HCT116 (cell line): Measurements from ENCODE around the gene RIBC2. TPM values are rescaled to one million over a fixed set of nuclear protein-coding genes. Genes with fewer than 3 reads are reported as not detected.

ENCODE experiments used
- ATAC-seq: fragments of 200-7000 bp; cut with Tn5 transposase; 2 replicates; pipeline ENCODE4 v1.9.1; 2020; ENCODE audit warnings: mild to moderate bottlenecking, moderate library complexity
- BruUV-seq: library from RNA; stranded (reverse); fragments of 400-500 nt; replicated peaks from 2 replicates; lab custom pipeline; 2021; lab: Mats Ljungman, UMichigan
- CTCF ChIA-PET: fragments of 300-600 bp; sonication (Branson Sonifier 250); formaldehyde crosslinking; loops from one replicate; lab custom pipeline; 2021; ENCODE audit warnings: antibody characterized with exemption; lab: Charles Lee
- POLR2A ChIA-PET: fragments of 300-600, 350-600 bp; sonication (Branson Sonifier 250); formaldehyde crosslinking; loops from one replicate; lab custom pipeline; 2021; ENCODE audit warnings: antibody characterized with exemption; lab: Charles Lee
- RAD21 ChIA-PET, 2 experiments: fragments of 300-600 bp; sonication (Branson Sonifier 250); formaldehyde crosslinking; loops; one replicate each; lab custom pipeline; 2023; ENCODE audit warnings: low total read pairs in 2 of 2; ENCODE audit not compliant: uncharacterized antibody in 2 of 2, unreplicated experiment in 2 of 2, low non-redundant PET in 1 of 2; lab: Charles Lee
- DNase-seq: peaks from one replicate; pipeline ENCODE4 v3.0.0-alpha.2; 2010; ENCODE audit warnings: low read depth, low spot score
- H2AFZ ChIP-seq: fragments of 200-600 bp; shearing (Covaris generic), sonication (generic); 2 replicates; pipeline ENCODE4 v1.6.1; 2017; ENCODE audit warnings: low read depth, mixed run types, mixed read lengths, antibody characterized with exemption, low read length; ENCODE audit not compliant: poor library complexity, severe bottlenecking
- H3K27ac ChIP-seq: 2 replicates; pipeline ENCODE4 v1.5.1; 2012; ENCODE audit warnings: low read depth, low read length
- H3K27me3 ChIP-seq: fragments of 200-600 bp; sonication (generic); 2 replicates; pipeline ENCODE4 v1.6.1; 2016; ENCODE audit warnings: mixed run types, low read length, mixed read lengths; ENCODE audit not compliant: insufficient read depth
- H3K36me3 ChIP-seq, 2 experiments: fragments of 200-500 bp in 1 of 2; fragments of 200-600 bp in 1 of 2; sonication (Bioruptor generic) in 1 of 2; sonication (generic) in 1 of 2; 2 replicates each; pipeline versions ENCODE4 v1.5.1 to v1.6.1; 2014 to 2016; ENCODE audit warnings: low read length in 2 of 2, inconsistent platforms in 1 of 2, mixed read lengths in 1 of 2, mixed run types in 1 of 2; ENCODE audit not compliant: insufficient read depth in 2 of 2, control insufficient read depth in 1 of 2
- H3K4me1 ChIP-seq, 2 experiments: fragments of 200-600 bp in 1 of 2; sonication (generic) in 1 of 2; 2 replicates each; pipeline versions ENCODE4 v1.5.1 to v1.6.1; 2012 to 2017; ENCODE audit warnings: low read length in 2 of 2, inconsistent platforms in 1 of 2, mild to moderate bottlenecking in 1 of 2, mixed read lengths in 1 of 2, mixed run types in 1 of 2, moderate library complexity in 1 of 2; ENCODE audit not compliant: insufficient read depth in 2 of 2, control insufficient read depth in 1 of 2
- H3K4me2 ChIP-seq: fragments of 200-600 bp; sonication (generic); 2 replicates; pipeline ENCODE4 v1.6.1; 2017; ENCODE audit warnings: mixed run types, low read length, mixed read lengths
- H3K4me3 ChIP-seq, 2 experiments: fragments of 200-600 bp in 1 of 2; sonication (generic) in 1 of 2; replicated peaks in 1 of 2; 2 replicates each; pipeline ENCODE4 v1.5.1; 2011 to 2016; ENCODE audit warnings: low read length in 2 of 2, control low read depth in 1 of 2, low read depth in 1 of 2, mild to moderate bottlenecking in 1 of 2, mixed read lengths in 1 of 2, mixed run types in 1 of 2
- H3K79me2 ChIP-seq: fragments of 200-600 bp; sonication (generic); 2 replicates; pipeline ENCODE4 v1.6.1; 2017; ENCODE audit warnings: mild to moderate bottlenecking, mixed run types, low read length, moderate library complexity, mixed read lengths; ENCODE audit not compliant: insufficient read depth
- H3K9ac ChIP-seq: fragments of 200-600 bp; sonication (generic); 2 replicates; pipeline ENCODE4 v1.6.1; 2016; ENCODE audit warnings: low read length, mixed read lengths
- H3K9me2 ChIP-seq: fragments of 200-600 bp; sonication (generic), shearing (Covaris generic); 2 replicates; pipeline ENCODE4 v1.6.1; 2017; ENCODE audit warnings: mixed run types, mild to moderate bottlenecking, moderate library complexity; ENCODE audit not compliant: insufficient read depth
- H3K9me3 ChIP-seq, 2 experiments: fragments of 200-500 bp in 1 of 2; fragments of 200-600 bp in 1 of 2; sonication (Bioruptor generic) in 1 of 2; sonication (generic) in 1 of 2; 2 replicates each; pipeline ENCODE4 v1.6.1; 2014 to 2017; ENCODE audit warnings: low read length in 2 of 2, mixed read lengths in 2 of 2, inconsistent platforms in 1 of 2, low read depth in 1 of 2, mild to moderate bottlenecking in 1 of 2, mixed run types in 1 of 2, moderate library complexity in 1 of 2; ENCODE audit not compliant: control insufficient read depth in 1 of 2, insufficient read depth in 1 of 2
- H4K20me1 ChIP-seq: fragments of 200-600 bp; sonication (generic), shearing (Covaris generic); 2 replicates; pipeline ENCODE4 v1.6.1; 2017; ENCODE audit warnings: mixed run types, mild to moderate bottlenecking, moderate library complexity; ENCODE audit not compliant: insufficient read depth
- CBX3 ChIP-seq: IDR thresholded peaks from 2 replicates; pipeline ENCODE4 v1.6.1; 2012; ENCODE audit warnings: low read depth
- EGR1 ChIP-seq: IDR thresholded peaks from 2 replicates; pipeline ENCODE4 v1.6.1; 2012; ENCODE audit warnings: low read depth
- ELF1 ChIP-seq: IDR thresholded peaks from 2 replicates; pipeline ENCODE4 v1.6.1; 2012; ENCODE audit warnings: low read depth, borderline replicate concordance
- EZH2 ChIP-seq: fragments of 200-600 bp; sonication (generic); IDR thresholded peaks from 2 replicates; pipeline ENCODE4 v1.6.1; 2017; ENCODE audit warnings: antibody characterized with exemption, mixed run types
- FOSL1 ChIP-seq: IDR thresholded peaks from 2 replicates; pipeline ENCODE4 v1.6.1; 2012; ENCODE audit warnings: low read depth
- JUND ChIP-seq: IDR thresholded peaks from 2 replicates; pipeline ENCODE4 v1.6.1; 2012
- POLR2A ChIP-seq: IDR thresholded peaks from 2 replicates; pipeline ENCODE4 v1.7.0; 2011; ENCODE audit warnings: borderline replicate concordance; ENCODE audit not compliant: insufficient read depth, insufficient read length; ENCODE audit errors: extremely low read depth
- POLR2AphosphoS5 ChIP-seq: IDR thresholded peaks from 2 replicates; pipeline ENCODE4 v1.6.1; 2011; ENCODE audit warnings: mild to moderate bottlenecking, low read depth, low read length, moderate library complexity
- RAD21 ChIP-seq: IDR thresholded peaks from 2 replicates; pipeline ENCODE4 v1.6.1; 2012; ENCODE audit warnings: low read depth, mild to moderate bottlenecking
- SIN3A ChIP-seq: IDR thresholded peaks from 2 replicates; pipeline ENCODE4 v1.6.1; 2012; ENCODE audit warnings: low read depth
- SP1 ChIP-seq: IDR thresholded peaks from 2 replicates; pipeline ENCODE4 v1.6.1; 2012; ENCODE audit warnings: low read depth
- SRF ChIP-seq: IDR thresholded peaks from 2 replicates; pipeline ENCODE4 v1.6.1; 2012; ENCODE audit warnings: low read depth
- TCF7L2 ChIP-seq: IDR thresholded peaks from 2 replicates; pipeline ENCODE4 v1.7.0; 2011; ENCODE audit warnings: borderline replicate concordance, inconsistent platforms; ENCODE audit not compliant: insufficient read depth, insufficient read length; ENCODE audit errors: extremely low read depth
- YY1 ChIP-seq: IDR thresholded peaks from 2 replicates; pipeline ENCODE4 v1.6.1; 2011; ENCODE audit warnings: low read length, low read depth, moderate library complexity, mild to moderate bottlenecking; ENCODE audit not compliant: insufficient replicate concordance; ENCODE audit errors: extremely low read depth
- ZFX ChIP-seq: fragments of 450-650 bp; IDR thresholded peaks from 2 replicates; pipeline ENCODE4 v1.6.1; 2017
- ZNF274 ChIP-seq: fragments of 200-500 bp; sonication (Bioruptor generic); IDR thresholded peaks from 2 replicates; pipeline ENCODE4 v1.6.1; 2014; ENCODE audit warnings: mild to moderate bottlenecking, low read depth, low read length, inconsistent platforms
- intact Hi-C: fragments of 100-400 bp; cut with micrococcal nuclease; formaldehyde crosslinking; loops from 2 replicates; pipeline ENCODE4 v1.10.0; 2022
- total RNA-seq: library from RNA; stranded (reverse); gene quantifications from one replicate; pipeline ENCODE4 v1.2.1, GENCODE V29; 2021; ENCODE audit not compliant: unreplicated experiment
- TF ChIP-seq, protein P1 (sequence below): IDR thresholded peaks from 2 replicates; pipeline ENCODE4 v1.6.1; 2011; ENCODE audit warnings: mild to moderate bottlenecking, low read length, moderate library complexity; ENCODE audit not compliant: insufficient replicate concordance; ENCODE audit errors: extremely low read depth
- TF ChIP-seq, protein P2 (sequence below): IDR thresholded peaks from 2 replicates; pipeline ENCODE4 v1.6.1; 2012
- TF ChIP-seq, protein P3 (sequence below): IDR thresholded peaks from 2 replicates; pipeline ENCODE4 v1.6.1; 2012; ENCODE audit warnings: low read depth
- TF ChIP-seq, protein P4 (sequence below): IDR thresholded peaks from 2 replicates; pipeline ENCODE4 v1.6.1; 2012

RIBC2 gene
- total RNA-seq, 1 experiment from 2014 or later = 8.3 TPM

DNA sequence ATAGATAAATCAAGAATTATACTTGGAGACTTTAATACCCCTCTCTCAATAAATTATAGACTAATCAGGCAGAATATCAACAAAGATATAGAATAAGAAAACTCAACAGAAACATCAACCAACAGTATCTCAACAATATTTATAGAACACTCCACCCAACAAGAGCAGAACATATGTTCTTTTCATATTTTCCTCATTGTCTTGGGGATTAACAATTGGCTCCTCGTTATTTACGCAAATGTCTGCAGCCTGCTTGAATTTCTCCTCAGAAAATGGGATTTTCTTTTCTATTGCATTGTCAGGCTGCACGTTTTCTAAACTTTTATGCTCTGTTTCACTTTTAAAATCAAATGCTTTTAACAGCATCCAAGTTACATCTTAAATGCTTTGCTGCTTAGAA is 52.1 kb downstream of the RIBC2 start:
- no peaks in the 10 kb centered on the region for H3K36me3 ChIP-seq
- peaks cover 9 to 12% of the 10 kb centered on the region in 2 experiments for H3K4me1 ChIP-seq
- ATAC-seq (no peak), DNase-seq (no peak)
- POLR2A ChIA-PET = no interaction called here
- H3K27me3 ChIP-seq = no peaks in the 10 kb centered on the region
- no peaks in the 10 kb centered on the region for H4K20me1 ChIP-seq
- BruUV-seq = no TSS peak
- H3K4me2 ChIP-seq = no peak overlapping the region
- H3K4me3 ChIP-seq = no peak overlapping the region
- H2AFZ ChIP-seq = no peak overlapping the region
- intact Hi-C loops = no loop called here
- no peak overlapping the region for H3K27ac ChIP-seq
- CTCF ChIA-PET = interaction anchor here (0.7 kb wide), 1 partner anchor 130 kb away, joined by 4 read pairs; no protein-coding TSS in a partner anchor
- H3K79me2 ChIP-seq = no peaks in the 10 kb centered on the region
- H3K9me3 ChIP-seq = no peaks in the 10 kb centered on the region
- no peak overlapping the region for H3K9ac ChIP-seq
- H3K9me2 ChIP-seq = no peaks in the 10 kb centered on the region
- TF ChIP-seq ELF1 = no peak
- no peak for TF ChIP-seq ZNF274
- TF ChIP-seq POLR2A = no peak
- TF ChIP-seq, protein P1, sequence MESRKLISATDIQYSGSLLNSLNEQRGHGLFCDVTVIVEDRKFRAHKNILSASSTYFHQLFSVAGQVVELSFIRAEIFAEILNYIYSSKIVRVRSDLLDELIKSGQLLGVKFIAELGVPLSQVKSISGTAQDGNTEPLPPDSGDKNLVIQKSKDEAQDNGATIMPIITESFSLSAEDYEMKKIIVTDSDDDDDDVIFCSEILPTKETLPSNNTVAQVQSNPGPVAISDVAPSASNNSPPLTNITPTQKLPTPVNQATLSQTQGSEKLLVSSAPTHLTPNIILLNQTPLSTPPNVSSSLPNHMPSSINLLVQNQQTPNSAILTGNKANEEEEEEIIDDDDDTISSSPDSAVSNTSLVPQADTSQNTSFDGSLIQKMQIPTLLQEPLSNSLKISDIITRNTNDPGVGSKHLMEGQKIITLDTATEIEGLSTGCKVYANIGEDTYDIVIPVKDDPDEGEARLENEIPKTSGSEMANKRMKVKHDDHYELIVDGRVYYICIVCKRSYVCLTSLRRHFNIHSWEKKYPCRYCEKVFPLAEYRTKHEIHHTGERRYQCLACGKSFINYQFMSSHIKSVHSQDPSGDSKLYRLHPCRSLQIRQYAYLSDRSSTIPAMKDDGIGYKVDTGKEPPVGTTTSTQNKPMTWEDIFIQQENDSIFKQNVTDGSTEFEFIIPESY = no peak
- TF ChIP-seq YY1 = no peak
- TF ChIP-seq, protein P2, sequence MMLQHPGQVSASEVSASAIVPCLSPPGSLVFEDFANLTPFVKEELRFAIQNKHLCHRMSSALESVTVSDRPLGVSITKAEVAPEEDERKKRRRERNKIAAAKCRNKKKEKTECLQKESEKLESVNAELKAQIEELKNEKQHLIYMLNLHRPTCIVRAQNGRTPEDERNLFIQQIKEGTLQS = no peak
- no peak for TF ChIP-seq RAD21
- TF ChIP-seq CBX3 = no peak
- TF ChIP-seq FOSL1 = no peak
- TF ChIP-seq SRF = no peak
- TF ChIP-seq EZH2 = no peak
- TF ChIP-seq ZFX = no peak
- TF ChIP-seq TCF7L2 = no peak
- no peak for TF ChIP-seq JUND
- TF ChIP-seq, protein P3, sequence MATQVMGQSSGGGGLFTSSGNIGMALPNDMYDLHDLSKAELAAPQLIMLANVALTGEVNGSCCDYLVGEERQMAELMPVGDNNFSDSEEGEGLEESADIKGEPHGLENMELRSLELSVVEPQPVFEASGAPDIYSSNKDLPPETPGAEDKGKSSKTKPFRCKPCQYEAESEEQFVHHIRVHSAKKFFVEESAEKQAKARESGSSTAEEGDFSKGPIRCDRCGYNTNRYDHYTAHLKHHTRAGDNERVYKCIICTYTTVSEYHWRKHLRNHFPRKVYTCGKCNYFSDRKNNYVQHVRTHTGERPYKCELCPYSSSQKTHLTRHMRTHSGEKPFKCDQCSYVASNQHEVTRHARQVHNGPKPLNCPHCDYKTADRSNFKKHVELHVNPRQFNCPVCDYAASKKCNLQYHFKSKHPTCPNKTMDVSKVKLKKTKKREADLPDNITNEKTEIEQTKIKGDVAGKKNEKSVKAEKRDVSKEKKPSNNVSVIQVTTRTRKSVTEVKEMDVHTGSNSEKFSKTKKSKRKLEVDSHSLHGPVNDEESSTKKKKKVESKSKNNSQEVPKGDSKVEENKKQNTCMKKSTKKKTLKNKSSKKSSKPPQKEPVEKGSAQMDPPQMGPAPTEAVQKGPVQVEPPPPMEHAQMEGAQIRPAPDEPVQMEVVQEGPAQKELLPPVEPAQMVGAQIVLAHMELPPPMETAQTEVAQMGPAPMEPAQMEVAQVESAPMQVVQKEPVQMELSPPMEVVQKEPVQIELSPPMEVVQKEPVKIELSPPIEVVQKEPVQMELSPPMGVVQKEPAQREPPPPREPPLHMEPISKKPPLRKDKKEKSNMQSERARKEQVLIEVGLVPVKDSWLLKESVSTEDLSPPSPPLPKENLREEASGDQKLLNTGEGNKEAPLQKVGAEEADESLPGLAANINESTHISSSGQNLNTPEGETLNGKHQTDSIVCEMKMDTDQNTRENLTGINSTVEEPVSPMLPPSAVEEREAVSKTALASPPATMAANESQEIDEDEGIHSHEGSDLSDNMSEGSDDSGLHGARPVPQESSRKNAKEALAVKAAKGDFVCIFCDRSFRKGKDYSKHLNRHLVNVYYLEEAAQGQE = no peak
- TF ChIP-seq SP1 = no peak
- TF ChIP-seq, protein P4, sequence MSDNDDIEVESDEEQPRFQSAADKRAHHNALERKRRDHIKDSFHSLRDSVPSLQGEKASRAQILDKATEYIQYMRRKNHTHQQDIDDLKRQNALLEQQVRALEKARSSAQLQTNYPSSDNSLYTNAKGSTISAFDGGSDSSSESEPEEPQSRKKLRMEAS = no peak
- TF ChIP-seq SIN3A = no peak
- no peak for TF ChIP-seq EGR1
- TF ChIP-seq POLR2AphosphoS5 = no peak
- RAD21 ChIA-PET = no interaction called here
